ENCODE results near the gene PDLIM1. TPM values are rescaled to one million over a fixed set of nuclear protein-coding genes. Genes with fewer than 3 reads are reported as not detected.

PDLIM1 gene
- total RNA-seq, 1 experiment from 2014 or later: 67.4 TPM

DNA sequence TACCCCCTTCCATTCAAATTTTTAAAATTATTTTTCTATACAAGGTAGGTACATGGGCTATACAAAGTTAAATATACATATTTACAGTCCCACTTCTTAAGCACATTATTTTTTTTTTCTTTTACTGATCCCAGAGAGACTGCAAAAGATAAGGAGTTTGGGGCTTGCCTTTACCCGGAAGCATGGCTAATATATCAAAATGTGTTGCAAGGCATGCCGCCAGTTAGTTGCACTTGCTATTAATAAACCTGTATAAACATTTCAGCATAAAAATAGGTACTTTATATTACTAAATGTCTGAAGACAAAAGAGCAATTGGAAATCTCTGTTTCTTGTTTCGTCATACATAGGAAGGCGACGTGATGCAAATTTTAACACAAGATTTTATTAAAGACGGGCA is 21.5 kb upstream of the PDLIM1 start:
- TF ChIP-seq, protein P1, sequence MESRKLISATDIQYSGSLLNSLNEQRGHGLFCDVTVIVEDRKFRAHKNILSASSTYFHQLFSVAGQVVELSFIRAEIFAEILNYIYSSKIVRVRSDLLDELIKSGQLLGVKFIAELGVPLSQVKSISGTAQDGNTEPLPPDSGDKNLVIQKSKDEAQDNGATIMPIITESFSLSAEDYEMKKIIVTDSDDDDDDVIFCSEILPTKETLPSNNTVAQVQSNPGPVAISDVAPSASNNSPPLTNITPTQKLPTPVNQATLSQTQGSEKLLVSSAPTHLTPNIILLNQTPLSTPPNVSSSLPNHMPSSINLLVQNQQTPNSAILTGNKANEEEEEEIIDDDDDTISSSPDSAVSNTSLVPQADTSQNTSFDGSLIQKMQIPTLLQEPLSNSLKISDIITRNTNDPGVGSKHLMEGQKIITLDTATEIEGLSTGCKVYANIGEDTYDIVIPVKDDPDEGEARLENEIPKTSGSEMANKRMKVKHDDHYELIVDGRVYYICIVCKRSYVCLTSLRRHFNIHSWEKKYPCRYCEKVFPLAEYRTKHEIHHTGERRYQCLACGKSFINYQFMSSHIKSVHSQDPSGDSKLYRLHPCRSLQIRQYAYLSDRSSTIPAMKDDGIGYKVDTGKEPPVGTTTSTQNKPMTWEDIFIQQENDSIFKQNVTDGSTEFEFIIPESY (IDR thresholded peaks at IDR 0.05; ENCODE audit: extremely low read depth, insufficient replicate concordance, low read length): no peak
- TF ChIP-seq EZH2phosphoT487 (IDR thresholded peaks at IDR 0.05; ENCODE audit: borderline replicate concordance) (no peak), RAD21 (IDR thresholded peaks at IDR 0.05; ENCODE audit: low read depth) (no peak), EGR1 (IDR thresholded peaks at IDR 0.05; ENCODE audit: low read depth) (no peak), ZNF274 (IDR thresholded peaks at IDR 0.05; ENCODE audit: low read depth, low read length) (no peak), SRF (IDR thresholded peaks at IDR 0.05; ENCODE audit: low read depth) (no peak), FOSL1 (IDR thresholded peaks at IDR 0.05; ENCODE audit: low read depth) (no peak), JUND (IDR thresholded peaks at IDR 0.05) (no peak), POLR2A (IDR thresholded peaks at IDR 0.05; ENCODE audit: borderline replicate concordance, extremely low read depth, insufficient read depth, insufficient read length) (no peak), SIN3A (IDR thresholded peaks at IDR 0.05; ENCODE audit: low read depth) (no peak), POLR2AphosphoS5 (IDR thresholded peaks at IDR 0.05; ENCODE audit: low read depth, low read length) (no peak), CEBPB (IDR thresholded peaks at IDR 0.05; ENCODE audit: low read depth) (no peak), ZFX (IDR thresholded peaks at IDR 0.05) (no peak)
- TF ChIP-seq, protein P2, sequence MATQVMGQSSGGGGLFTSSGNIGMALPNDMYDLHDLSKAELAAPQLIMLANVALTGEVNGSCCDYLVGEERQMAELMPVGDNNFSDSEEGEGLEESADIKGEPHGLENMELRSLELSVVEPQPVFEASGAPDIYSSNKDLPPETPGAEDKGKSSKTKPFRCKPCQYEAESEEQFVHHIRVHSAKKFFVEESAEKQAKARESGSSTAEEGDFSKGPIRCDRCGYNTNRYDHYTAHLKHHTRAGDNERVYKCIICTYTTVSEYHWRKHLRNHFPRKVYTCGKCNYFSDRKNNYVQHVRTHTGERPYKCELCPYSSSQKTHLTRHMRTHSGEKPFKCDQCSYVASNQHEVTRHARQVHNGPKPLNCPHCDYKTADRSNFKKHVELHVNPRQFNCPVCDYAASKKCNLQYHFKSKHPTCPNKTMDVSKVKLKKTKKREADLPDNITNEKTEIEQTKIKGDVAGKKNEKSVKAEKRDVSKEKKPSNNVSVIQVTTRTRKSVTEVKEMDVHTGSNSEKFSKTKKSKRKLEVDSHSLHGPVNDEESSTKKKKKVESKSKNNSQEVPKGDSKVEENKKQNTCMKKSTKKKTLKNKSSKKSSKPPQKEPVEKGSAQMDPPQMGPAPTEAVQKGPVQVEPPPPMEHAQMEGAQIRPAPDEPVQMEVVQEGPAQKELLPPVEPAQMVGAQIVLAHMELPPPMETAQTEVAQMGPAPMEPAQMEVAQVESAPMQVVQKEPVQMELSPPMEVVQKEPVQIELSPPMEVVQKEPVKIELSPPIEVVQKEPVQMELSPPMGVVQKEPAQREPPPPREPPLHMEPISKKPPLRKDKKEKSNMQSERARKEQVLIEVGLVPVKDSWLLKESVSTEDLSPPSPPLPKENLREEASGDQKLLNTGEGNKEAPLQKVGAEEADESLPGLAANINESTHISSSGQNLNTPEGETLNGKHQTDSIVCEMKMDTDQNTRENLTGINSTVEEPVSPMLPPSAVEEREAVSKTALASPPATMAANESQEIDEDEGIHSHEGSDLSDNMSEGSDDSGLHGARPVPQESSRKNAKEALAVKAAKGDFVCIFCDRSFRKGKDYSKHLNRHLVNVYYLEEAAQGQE (IDR thresholded peaks at IDR 0.05; ENCODE audit: low read depth): no peak
- TF ChIP-seq, protein P3, sequence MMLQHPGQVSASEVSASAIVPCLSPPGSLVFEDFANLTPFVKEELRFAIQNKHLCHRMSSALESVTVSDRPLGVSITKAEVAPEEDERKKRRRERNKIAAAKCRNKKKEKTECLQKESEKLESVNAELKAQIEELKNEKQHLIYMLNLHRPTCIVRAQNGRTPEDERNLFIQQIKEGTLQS (IDR thresholded peaks at IDR 0.05): no peak
- intact Hi-C loops (cut with micrococcal nuclease): no loop called here

More for the DNA sequence above, 21.5 kb upstream of the PDLIM1 start:
- Histone ChIP-seq H3K4me2 (ENCODE audit: low read length) (no peak overlapping the region), H3K27ac (ENCODE audit: low read depth, low read length) (no peak overlapping the region), H3K79me2 (ENCODE audit: insufficient read depth, low read length) (no peaks in the 10 kb centered on the region), H4K20me1 (ENCODE audit: insufficient read depth) (peaks cover 4% of the 10 kb centered on the region; the same call in 1 of the 2 replicates), H3K9ac (ENCODE audit: low read length) (no peak overlapping the region), H3K4me3 (replicated peaks in 1 of 2; ENCODE audit: low read depth in 1 of 2, low read length in 2 of 2) (no peak overlapping the region), H3K9me2 (ENCODE audit: insufficient read depth) (no peaks in the 10 kb centered on the region), H2AFZ (ENCODE audit: low read depth, low read length, poor library complexity, severe bottlenecking) (no peak overlapping the region), H3K4me1 (ENCODE audit: control insufficient read depth in 1 of 2, insufficient read depth in 2 of 2, low read length in 2 of 2) (peaks cover 22 to 24% of the 10 kb centered on the region in 2 experiments), H3K9me3 (ENCODE audit: control insufficient read depth in 1 of 2, insufficient read depth in 1 of 2, low read depth in 1 of 2, low read length in 2 of 2) (no peaks in the 10 kb centered on the region), H3K36me3 (ENCODE audit: control insufficient read depth in 1 of 2, insufficient read depth in 2 of 2, low read length in 2 of 2) (no peaks in the 10 kb centered on the region), H3K27me3 (ENCODE audit: insufficient read depth, low read length) (peaks cover 64% of the 10 kb centered on the region)
- RAD21 ChIA-PET (ENCODE audit: low non-redundant PET in 1 of 2, low total read pairs in 2 of 2, uncharacterized antibody in 2 of 2, unreplicated experiment in 2 of 2): no interaction called here
- CTCF ChIA-PET: no interaction called here
- BruUV-seq (replicated peaks): no TSS peak
- no peak for DNase-seq (ENCODE audit: low read depth, low spot score)
- POLR2A ChIA-PET: no interaction called here
- no peak for ATAC-seq

All from HCT116 (cell line).